Measurements from ENCODE around the gene BBS5.

DNA sequence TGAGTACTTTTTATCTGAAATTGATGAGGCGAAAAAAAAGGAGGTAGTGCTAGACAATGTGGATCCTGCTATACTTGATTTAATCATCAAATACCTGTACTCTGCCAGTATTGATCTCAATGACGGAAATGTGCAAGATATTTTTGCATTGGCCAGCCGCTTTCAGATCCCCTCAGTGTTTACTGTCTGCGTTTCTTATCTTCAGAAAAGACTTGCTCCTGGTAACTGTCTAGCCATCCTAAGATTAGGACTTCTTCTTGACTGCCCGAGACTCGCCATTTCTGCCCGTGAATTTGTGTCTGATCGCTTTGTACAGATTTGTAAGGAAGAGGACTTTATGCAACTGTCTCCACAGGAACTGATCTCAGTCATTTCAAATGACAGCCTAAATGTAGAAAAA lies 30.7 kb downstream of the BBS5 start:
- no peak for TF ChIP-seq POLR2A (IDR thresholded peaks at IDR 0.05; ENCODE audit: extremely low read depth, insufficient read length)
- TF ChIP-seq MYC (IDR thresholded peaks at IDR 0.05; ENCODE audit: low read depth, low read length), result no peak
- no peak for TF ChIP-seq CTCF (IDR thresholded peaks at IDR 0.05; ENCODE audit: low read depth, low read length)
